Upper lobe of right lung (tissue), 1 donor: ENCODE results near the gene OR10A2. TPM values are rescaled to one million over a fixed set of nuclear protein-coding genes. Genes with fewer than 3 reads are reported as not detected.

Experiments used
- ATAC-seq: fragments of 200-7000 bp; cut with Tn5 transposase; one replicate; pipeline ENCODE4 v1.9.1; 2020; ENCODE audit warnings: mild to moderate bottlenecking, moderate library complexity
- DNase-seq: peaks from one replicate; pipeline ENCODE4 v3.0.0-alpha.2; 2020
- H3K27ac ChIP-seq: fragments of 200-600 bp; one replicate; pipeline ENCODE4 v1.8.0; 2022
- H3K27me3 ChIP-seq: fragments of 200-600 bp; one replicate; pipeline ENCODE4 v1.8.0; 2022; ENCODE audit warnings: mild to moderate bottlenecking
- H3K36me3 ChIP-seq: fragments of 200-600 bp; one replicate; pipeline ENCODE4 v1.8.0; 2022
- H3K4me1 ChIP-seq: fragments of 200-600 bp; one replicate; pipeline ENCODE4 v1.8.0; 2022
- H3K4me3 ChIP-seq: fragments of 200-600 bp; one replicate; pipeline ENCODE4 v1.8.0; 2022; ENCODE audit warnings: mild to moderate bottlenecking
- H3K9me3 ChIP-seq: fragments of 200-600 bp; one replicate; pipeline ENCODE4 v1.8.0; 2022
- CTCF ChIP-seq: fragments of 200-600 bp; IDR thresholded peaks from one replicate; pipeline ENCODE4 v1.8.0; 2022; ENCODE audit warnings: antibody characterized with exemption
- intact Hi-C: fragments of 100-400 bp; cut with DNase I; formaldehyde crosslinking; loops from one replicate; pipeline ENCODE4 v1.11.0; 2022
- total RNA-seq: library from RNA; stranded (reverse); fragmentation: NEBNext Ultra II Directional; extraction: Animal tissue kit (Norgen Biotek cat#: 25700); gene quantifications from one replicate; pipeline ENCODE4 v1.2.1, GENCODE V29; 2021
- donor health status: DM: no; HTN: yes; CAD: no; lungs with severe emphysema.

The OR10A2 gene
- total RNA-seq, 1 donor from 2014 or later, result not detected

- intact Hi-C loops, result no loop called here
Observed at GRCh38 chr11:6825231-6825744, 37.6 kb upstream of the OR10A2 start.

GRCh38 chr11:6828103-6828502, 34.8 kb upstream of the OR10A2 start:
- Histone ChIP-seq H3K36me3 (no peaks in the 10 kb centered on the region), H3K9me3 (no peaks in the 10 kb centered on the region), H3K27me3 (no peaks in the 10 kb centered on the region), H3K4me3 (no peak overlapping the region), H3K27ac (no peak overlapping the region), H3K4me1 (no peaks in the 10 kb centered on the region)
- TF ChIP-seq CTCF, result no peak
- no peak for DNase-seq
- ATAC-seq, result no peak
- intact Hi-C loops, result no loop called here

More at GRCh38 chr11:6825231-6825744, 37.6 kb upstream of the OR10A2 start:
- ATAC-seq (no peak), DNase-seq (no peak)
- Histone ChIP-seq H3K4me3 (no peak overlapping the region), H3K27ac (no peak overlapping the region), H3K27me3 (no peaks in the 10 kb centered on the region), H3K9me3 (no peaks in the 10 kb centered on the region), H3K36me3 (no peaks in the 10 kb centered on the region), H3K4me1 (no peaks in the 10 kb centered on the region)
- no peak for TF ChIP-seq CTCF

- intact Hi-C loops, result no loop called here
- no peaks in the 10 kb centered on the region for H3K4me1 ChIP-seq
- DNase-seq (no peak), ATAC-seq (no peak)
- no peak overlapping the region for H3K27ac ChIP-seq
- H3K9me3 ChIP-seq, result no peaks in the 10 kb centered on the region
- no peaks in the 10 kb centered on the region for H3K27me3 ChIP-seq
- no peak overlapping the region for H3K4me3 ChIP-seq
- no peaks in the 10 kb centered on the region for H3K36me3 ChIP-seq
- TF ChIP-seq CTCF, result no peak
Observed at GRCh38 chr11:6833356-6833755, 29.5 kb upstream of the OR10A2 start.

- intact Hi-C loops, result no loop called here
- ATAC-seq (no peak), DNase-seq (no peak)
Observed at GRCh38 chr11:6834021-6834420, 28.8 kb upstream of the OR10A2 start.

GRCh38 chr11:6841694-6842093, 21.2 kb upstream of the OR10A2 start:
- no peak for DNase-seq
- ATAC-seq, result no peak
- intact Hi-C loops, result no loop called here
- TF ChIP-seq CTCF, result no peak
- no peak overlapping the region for H3K4me3 ChIP-seq
- H3K36me3 ChIP-seq, result no peaks in the 10 kb centered on the region
- no peaks in the 10 kb centered on the region for H3K27me3 ChIP-seq
- H3K9me3 ChIP-seq, result no peaks in the 10 kb centered on the region
- H3K4me1 ChIP-seq, result no peaks in the 10 kb centered on the region
- no peak overlapping the region for H3K27ac ChIP-seq

More at GRCh38 chr11:6834021-6834420, 28.8 kb upstream of the OR10A2 start:
- no peak overlapping the region for H3K4me3 ChIP-seq
- TF ChIP-seq CTCF, result no peak
- H3K27me3 ChIP-seq, result no peaks in the 10 kb centered on the region
- no peaks in the 10 kb centered on the region for H3K36me3 ChIP-seq
- H3K4me1 ChIP-seq, result no peaks in the 10 kb centered on the region
- no peaks in the 10 kb centered on the region for H3K9me3 ChIP-seq
- H3K27ac ChIP-seq, result no peak overlapping the region

- Histone ChIP-seq H3K4me3 (no peak overlapping the region), H3K36me3 (no peaks in the 10 kb centered on the region), H3K4me1 (no peaks in the 10 kb centered on the region), H3K27me3 (no peaks in the 10 kb centered on the region), H3K27ac (no peak overlapping the region), H3K9me3 (no peaks in the 10 kb centered on the region)
- DNase-seq (no peak), ATAC-seq (no peak)
- no peak for TF ChIP-seq CTCF
- intact Hi-C loops, result no loop called here
Observed at GRCh38 chr11:6843670-6844069, 19.2 kb upstream of the OR10A2 start.
